HepG2 (cell line): Measurements from ENCODE around the gene MAN1A1. TPM values are rescaled to one million over a fixed set of nuclear protein-coding genes. Genes with fewer than 3 reads are reported as not detected.

Experiments
- ATAC-seq: fragments of 200-7000 bp; cut with Tn5 transposase; 3 replicates; pipeline ENCODE4 v1.9.1; 2020; ENCODE audit warnings: mild to moderate bottlenecking, moderate library complexity
- BruUV-seq: library from RNA; stranded (reverse); fragments of 400-500 nt; replicated peaks from 2 replicates; lab custom pipeline; 2021; lab: Mats Ljungman, UMichigan
- CTCF ChIA-PET: fragments of 300-600 bp; formaldehyde crosslinking; extraction: SDS; loops from one replicate; lab custom pipeline; 2021; ENCODE audit warnings: low total read pairs, inconsistent platforms, low intra/inter-chr PET ratio; lab: Yijun Ruan, JAX
- POLR2A ChIA-PET: fragments of 350-600 bp; sonication (Branson Sonifier 250); formaldehyde crosslinking; loops from one replicate; lab custom pipeline; 2020; ENCODE audit warnings: antibody characterized with exemption, inconsistent platforms; lab: Yijun Ruan, JAX
- DNase-seq: peaks from one replicate; pipeline ENCODE4 v3.0.0-alpha.2; 2015; ENCODE audit warnings: low spot score
- FAIRE-seq: peaks from 3 replicates; lab custom pipeline; 2011; peaks lifted over from hg19 to GRCh38; lab: Jason Lieb, UNC
- H2AFZ ChIP-seq: one replicate; pipeline ENCODE4 v1.6.1; 2011; ENCODE audit warnings: low read length, inconsistent platforms
- H3K27ac ChIP-seq: fragments of 300-600 bp; 3 replicates; pipeline ENCODE4 v1.8.0; 2011; ENCODE audit warnings: mixed run types, mild to moderate bottlenecking, mixed read lengths, low read length, inconsistent platforms; ENCODE audit not compliant: insufficient read depth; ENCODE audit errors: extremely low read length
- H3K27me3 ChIP-seq, 2 experiments: fragments of 200-600 bp in 1 of 2; 2 replicates in 1 of 2; 3 replicates in 1 of 2; pipeline versions ENCODE4 v1.6.0 to v1.8.0; 2011; ENCODE audit warnings: low read length in 2 of 2, mild to moderate bottlenecking in 2 of 2, moderate library complexity in 2 of 2, inconsistent platforms in 1 of 2; ENCODE audit not compliant: insufficient read depth in 2 of 2, control insufficient read depth in 1 of 2
- H3K36me3 ChIP-seq, 2 experiments: fragments of 200-600 bp in 1 of 2; replicated peaks in 1 of 2; 2 replicates in 1 of 2; 3 replicates in 1 of 2; pipeline versions ENCODE4 v1.5.1 to v1.8.0; 2011; ENCODE audit warnings: low read length in 2 of 2, inconsistent platforms in 1 of 2; ENCODE audit not compliant: insufficient read depth in 2 of 2, control insufficient read depth in 1 of 2
- H3K4me1 ChIP-seq: 2 replicates; pipeline ENCODE4 v1.5.1; 2012; ENCODE audit warnings: low read length, inconsistent platforms; ENCODE audit not compliant: insufficient read depth
- H3K4me2 ChIP-seq: 2 replicates; pipeline ENCODE4 v1.6.0; 2011; ENCODE audit warnings: low read depth, low read length, inconsistent platforms
- H3K4me3 ChIP-seq, 3 experiments: fragments of 200-600 bp in 1 of 3; sonication (generic), shearing (Covaris generic) in 1 of 3; replicated peaks in 1 of 3; 2 replicates each; pipeline ENCODE4 v1.5.1; 2011 to 2016; ENCODE audit warnings: low read length in 3 of 3, inconsistent platforms in 2 of 3, low read depth in 2 of 3, mild to moderate bottlenecking in 2 of 3, control low read depth in 1 of 3, mixed read lengths in 1 of 3; ENCODE audit not compliant: insufficient read depth in 1 of 3
- H3K79me2 ChIP-seq: one replicate; pipeline ENCODE4 v1.6.1; 2011; ENCODE audit warnings: low read length, inconsistent platforms; ENCODE audit not compliant: insufficient read depth
- H3K9ac ChIP-seq: 2 replicates; pipeline ENCODE4 v1.6.0; 2011; ENCODE audit warnings: mild to moderate bottlenecking, low read depth, low read length, inconsistent platforms; ENCODE audit not compliant: insufficient read depth
- H3K9me3 ChIP-seq: 2 replicates; pipeline ENCODE4 v1.5.1; 2012; ENCODE audit warnings: mild to moderate bottlenecking, low read length
- H4K20me1 ChIP-seq: 2 replicates; pipeline ENCODE4 v1.6.0; 2011; ENCODE audit warnings: inconsistent platforms, mild to moderate bottlenecking, low read length, moderate library complexity; ENCODE audit not compliant: insufficient read depth
- EHMT2 ChIP-seq: fragments of 200-600 bp; sonication (generic); IDR thresholded peaks from 2 replicates; pipeline ENCODE4 v1.7.0; 2017; ENCODE audit warnings: antibody characterized with exemption, low read depth, low read length, borderline replicate concordance
- GPBP1L1 ChIP-seq: sonication (generic); formaldehyde crosslinking; IDR thresholded peaks from 2 replicates; pipeline ENCODE4 v1.5.0; 2020; ENCODE audit warnings: mild to moderate bottlenecking, missing genetic modification reagents
- PITX1 ChIP-seq: sonication (generic); formaldehyde crosslinking; IDR thresholded peaks from 2 replicates; pipeline ENCODE4 v1.5.1; 2020; ENCODE audit warnings: mild to moderate bottlenecking, missing genetic modification reagents
- RBM22 ChIP-seq: fragments of 200-400 bp; formaldehyde crosslinking; optimal IDR thresholded peaks from 2 replicates; pipeline ENCODE3; 2017; ENCODE audit warnings: mild to moderate bottlenecking, low read length, moderate library complexity
- STAT5B ChIP-seq: sonication (generic); formaldehyde crosslinking; IDR thresholded peaks from 2 replicates; pipeline ENCODE4 v1.4.0; 2020; ENCODE audit warnings: missing genetic modification reagents
- TIGD3 ChIP-seq: sonication (generic); formaldehyde crosslinking; IDR thresholded peaks from 2 replicates; pipeline ENCODE4 v1.5.1; 2020; ENCODE audit warnings: mild to moderate bottlenecking, missing genetic modification reagents, borderline replicate concordance
- ZBTB33 ChIP-seq: sonication (generic); formaldehyde crosslinking; IDR thresholded peaks from 2 replicates; pipeline ENCODE4 v1.4.0; 2020; ENCODE audit warnings: missing genetic modification reagents
- ZNF276 ChIP-seq: sonication (generic); formaldehyde crosslinking; IDR thresholded peaks from 2 replicates; pipeline ENCODE4 v1.4.0; 2020; ENCODE audit warnings: mild to moderate bottlenecking, low read depth, missing genetic modification reagents
- WGBS: methylation state at CpG from one replicate; pipeline ENCODE4 v1.1.6; 2017; ENCODE audit warnings: low lambda C conversion rate; 5-methylcytosine and 5-hydroxymethylcytosine counted together
- in situ Hi-C: cut with HindIII; loops from 2 replicates; pipeline ENCODE4 v1.10.0; 2017; ENCODE audit warnings: low pct_unique_long_range_greater_than_20kb; ENCODE audit not compliant: extremely low pct_ligation_motif_present
- intact Hi-C: fragments of 100-400 bp; cut with micrococcal nuclease; formaldehyde crosslinking; loops from one replicate; pipeline ENCODE4 v1.10.0; 2022; ENCODE audit not compliant: unreplicated experiment
- polyA plus RNA-seq, 8 experiments: library from polyadenylated mRNA; depleted of rRNA in 3 of 8; stranded (reverse) in 7 of 8; unstranded in 1 of 8; fragments of >200 nt; fragmentation: Illumina TruSeq in 4 of 8; extraction: Trizol in 4 of 8; gene quantifications; 2 replicates each; pipeline versions ENCODE4 v1.2.1 to v1.2.3, GENCODE V29; 2011 to 2016; ENCODE audit warnings: low read depth in 4 of 8, missing spikeins in 1 of 8, mixed read lengths in 1 of 8; ENCODE audit not compliant: insufficient read depth in 1 of 8
- total RNA-seq, 5 experiments: library from RNA; depleted of rRNA; stranded (reverse); fragments of >200 nt; fragmentation: Illumina TruSeq; extraction: Trizol; gene quantifications; 2 replicates each; pipeline ENCODE4 v1.2.3, GENCODE V29; 2016; ENCODE audit warnings: low read depth in 1 of 5

MAN1A1 gene
- total and polyA plus RNA-seq, 2 of the 13 experiments (the other 11 are each of a cell fraction or from before 2014, with no cell fraction given): 156 to 236 TPM

- Histone ChIP-seq H2AFZ (no peak overlapping the region), H3K36me3 (peaks cover 26 to 74% of the 10 kb centered on the region in 2 experiments), H3K27me3 (no peaks in the 10 kb centered on the region), H4K20me1 (peaks cover 57% of the 10 kb centered on the region), H3K9ac (no peak overlapping the region), H3K4me1 (no peaks in the 10 kb centered on the region), H3K9me3 (no peaks in the 10 kb centered on the region), H3K27ac (no peak overlapping the region), H3K79me2 (peaks cover 70% of the 10 kb centered on the region), H3K4me2 (no peak overlapping the region), H3K4me3 (no peak overlapping the region)
- intact Hi-C loops: no loop called here
- ChIA-PET CTCF (no interaction called here), POLR2A (no interaction called here)
- DNase-seq: no peak
- no TSS peak for BruUV-seq
- in situ Hi-C loops: no loop called here
- 95% methylated on average over 2 of the region's 2 CpGs for WGBS
- FAIRE-seq: no peak
- peak; percentile 60 for ATAC-seq
- TF ChIP-seq PITX1 (CRISPR knock-in tag): no peak
- TF ChIP-seq RBM22: peak; percentile 73
Observed at GRCh38 chr6:119278625-119279024, 70.9 kb downstream of the MAN1A1 start.

GRCh38 chr6:119277052-119277451, 72.5 kb downstream of the MAN1A1 start:
- no peak overlapping the region for H3K4me3 ChIP-seq
- ChIA-PET POLR2A (no interaction called here), CTCF (no interaction called here)
- H3K27ac ChIP-seq: no peak overlapping the region
- no peak for ATAC-seq
- BruUV-seq: no TSS peak
- no peak for FAIRE-seq
- no peak overlapping the region for H3K9ac ChIP-seq
- no peak overlapping the region for H2AFZ ChIP-seq
- H3K4me2 ChIP-seq: no peak overlapping the region
- H3K4me1 ChIP-seq: no peaks in the 10 kb centered on the region
- peaks cover 48% of the 10 kb centered on the region for H4K20me1 ChIP-seq
- intact Hi-C loops (no loop called here), in situ Hi-C loops (no loop called here)
- H3K27me3 ChIP-seq: no peaks in the 10 kb centered on the region
- H3K9me3 ChIP-seq: peaks cover 7% of the 10 kb centered on the region; the same call in 1 of the 2 replicates
- 96% methylated on average over 2 of the region's 2 CpGs for WGBS
- peaks cover 67% of the 10 kb centered on the region for H3K79me2 ChIP-seq
- peaks cover 22 to 77% of the 10 kb centered on the region in 2 experiments for H3K36me3 ChIP-seq
- no peak for DNase-seq
- TF ChIP-seq ZBTB33 (CRISPR knock-in tag) (no peak), STAT5B (CRISPR knock-in tag) (no peak), TIGD3 (CRISPR knock-in tag) (no peak), ZNF276 (CRISPR knock-in tag) (no peak), GPBP1L1 (no peak), EHMT2 (no peak)
